AG04450 (cell line): Measurements from ENCODE around the gene GANC. TPM values are rescaled to one million over a fixed set of nuclear protein-coding genes. Genes with fewer than 3 reads are reported as not detected.

Experiments used
- CTCF ChIA-PET: fragments of 300-600, 350-600 bp; formaldehyde crosslinking; extraction: SDS; loops from one replicate; lab custom pipeline; 2022; ENCODE audit warnings: antibody characterized with exemption, inconsistent platforms; lab: Charles Lee
- POLR2A ChIA-PET: fragments of 350-600 bp; formaldehyde crosslinking; extraction: SDS; loops from one replicate; lab custom pipeline; 2021; ENCODE audit warnings: antibody characterized with exemption, inconsistent platforms; lab: Yijun Ruan, JAX
- DNase-seq: peaks from one replicate; pipeline ENCODE4 v3.0.0-alpha.2; 2011; ENCODE audit warnings: low read depth, low spot score
- H3K27ac ChIP-seq: one replicate; pipeline ENCODE4 v1.5.1; 2012; ENCODE audit warnings: low read depth, low read length, control low read depth
- H3K27me3 ChIP-seq: one replicate; pipeline ENCODE4 v1.6.0; 2012; ENCODE audit warnings: low read length; ENCODE audit not compliant: control insufficient read depth, insufficient read depth
- H3K4me3 ChIP-seq: 2 replicates; pipeline ENCODE4 v1.5.1; 2011; ENCODE audit warnings: mild to moderate bottlenecking, low read depth, low read length, control low read depth
- H3K9me3 ChIP-seq: 2 replicates; pipeline ENCODE4 v1.5.1; 2012; ENCODE audit warnings: low read length; ENCODE audit not compliant: control insufficient read depth, insufficient read depth
- CTCF ChIP-seq: IDR thresholded peaks from 2 replicates; pipeline ENCODE4 v1.5.1; 2011; ENCODE audit warnings: low read depth, low read length, control low read depth, inconsistent platforms
- polyA plus RNA-seq: library from polyadenylated mRNA; depleted of rRNA; stranded (reverse); fragments of >200 nt; gene quantifications from 2 replicates; pipeline ENCODE4 v1.2.3, GENCODE V29; 2011; rRNA removed

Gene GANC
- polyA plus RNA-seq, 1 experiment: 16.5 TPM

GRCh38 chr15:42402455-42403205, 129.6 kb downstream of the GANC start:
- TF ChIP-seq CTCF: no peak
- DNase-seq: no peak
- POLR2A ChIA-PET: no interaction called here
- CTCF ChIA-PET: no interaction called here
- no peak overlapping the region for H3K27ac ChIP-seq
- H3K9me3 ChIP-seq: no peaks in the 10 kb centered on the region; the same call in 1 of the 2 replicates
- no peak overlapping the region for H3K4me3 ChIP-seq
- no peaks in the 10 kb centered on the region for H3K27me3 ChIP-seq

- H3K9me3 ChIP-seq: no peaks in the 10 kb centered on the region; the same call in 1 of the 2 replicates
- no peak for TF ChIP-seq CTCF
- H3K27me3 ChIP-seq: no peaks in the 10 kb centered on the region
- no peak for DNase-seq
- H3K27ac ChIP-seq: no peak overlapping the region
- no peak overlapping the region for H3K4me3 ChIP-seq
- ChIA-PET CTCF (no interaction called here), POLR2A (no interaction called here)
Measured at GRCh38 chr15:42403389-42403788, 130.4 kb downstream of the GANC start.

- CTCF ChIA-PET: no interaction called here
- Histone ChIP-seq H3K27me3 (no peaks in the 10 kb centered on the region), H3K27ac (no peak overlapping the region), H3K4me3 (no peak overlapping the region), H3K9me3 (no peaks in the 10 kb centered on the region; the same call in 1 of the 2 replicates)
- no peak for DNase-seq
- no peak for TF ChIP-seq CTCF
- POLR2A ChIA-PET: no interaction called here
Measured at GRCh38 chr15:42404461-42405235, 131.6 kb downstream of the GANC start.

- POLR2A ChIA-PET: no interaction called here
- Histone ChIP-seq H3K27ac (no peak overlapping the region), H3K9me3 (no peaks in the 10 kb centered on the region; the same call in 1 of the 2 replicates), H3K4me3 (no peak overlapping the region), H3K27me3 (no peaks in the 10 kb centered on the region)
- no peak for TF ChIP-seq CTCF
- CTCF ChIA-PET: no interaction called here
- no peak for DNase-seq
Measured at GRCh38 chr15:42405863-42406482, 133.0 kb downstream of the GANC start.

Other genes with a start within 250 kb of the GANC start
- not detected in 2 replicates for gene PLA2G4D, start 178.6 kb upstream of the GANC start, polyA plus RNA-seq
- not detected in 2 replicates for gene PLA2G4F, start 116.6 kb upstream of the GANC start, polyA plus RNA-seq
- 67.3 and 69.0 TPM in 2 replicates for gene VPS39, start 64.9 kb upstream of the GANC start, polyA plus RNA-seq
- gene TMEM87A, start 232 bp downstream of the GANC start, polyA plus RNA-seq: 27.2 and 37.4 TPM in 2 replicates
- 1.1 and 1.2 TPM in 2 replicates for gene CAPN3, start 86.3 kb downstream of the GANC start, polyA plus RNA-seq
- gene ZNF106, start 217.9 kb downstream of the GANC start, polyA plus RNA-seq: 60.8 and 67.4 TPM in 2 replicates
- 65.9 and 83.7 TPM in 2 replicates for gene SNAP23, start 222.4 kb downstream of the GANC start, polyA plus RNA-seq